Measurements from ENCODE around the gene PIRT.

Gene PIRT

DNA sequence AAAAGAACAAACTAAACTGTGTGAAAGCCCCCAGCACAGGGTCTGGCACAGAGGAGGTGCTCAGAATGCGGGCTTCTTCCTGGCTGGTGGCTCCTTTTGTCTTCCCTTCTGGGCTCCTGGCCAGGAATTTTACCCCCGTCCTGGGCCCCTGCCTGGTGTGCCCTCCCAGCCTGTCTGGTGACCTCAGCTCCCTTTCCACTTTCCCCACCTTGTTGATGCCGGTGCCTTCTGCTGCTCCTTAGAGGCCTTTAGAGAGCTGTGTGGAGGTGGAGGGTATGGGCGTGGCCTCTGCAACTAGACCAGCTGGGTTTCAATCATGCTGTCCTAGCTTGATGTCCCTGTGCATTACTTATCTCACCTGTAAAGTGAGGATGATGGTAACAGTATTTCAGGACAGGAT lies 16.8 kb downstream of the PIRT start:
- no peak for DNase-seq

DNA sequence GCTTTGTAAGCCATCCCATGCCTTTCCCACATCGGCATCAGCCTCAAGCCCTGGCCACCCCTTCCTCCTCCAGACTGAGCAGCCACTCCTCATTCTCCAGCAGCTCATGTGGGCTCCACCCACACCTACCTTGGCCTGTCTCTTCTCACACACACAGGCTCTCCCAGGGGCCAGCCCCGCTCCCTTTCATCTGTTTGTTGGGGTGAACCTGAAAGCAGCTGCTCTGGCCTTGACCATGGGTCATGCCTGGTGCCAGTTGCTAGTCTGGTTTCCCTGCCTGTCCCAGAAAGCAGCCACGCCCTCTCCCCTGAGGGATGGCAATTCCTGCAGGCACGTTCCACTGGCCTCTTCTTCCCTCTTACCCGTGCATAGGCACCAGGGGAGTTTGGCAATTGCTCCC lies 22.6 kb downstream of the PIRT start:
- DNase-seq: no peak

DNA sequence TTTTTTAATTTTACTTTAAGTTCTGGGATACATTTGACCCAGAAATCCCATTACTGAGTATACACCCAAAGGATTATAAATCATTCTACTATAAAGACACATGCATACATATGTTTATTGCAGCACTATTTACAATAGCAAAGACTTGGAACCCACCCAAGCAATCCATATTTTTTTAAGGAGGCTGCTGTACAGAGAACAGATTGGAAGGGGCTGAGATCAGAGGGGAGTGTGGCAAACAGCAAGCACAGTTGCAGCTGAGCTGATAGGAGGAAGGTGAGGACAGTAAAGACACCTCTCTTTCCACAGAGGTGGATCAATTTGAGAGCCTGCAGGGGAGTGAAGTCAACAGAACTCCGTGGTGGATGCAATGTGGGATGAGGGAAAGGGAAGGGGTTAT lies 23.8 kb downstream of the PIRT start:
- DNase-seq: no peak

- no peak for DNase-seq
These were observed 25.2 kb downstream of the PIRT start for GRCh38 chr17:10812674-10813073.

DNA sequence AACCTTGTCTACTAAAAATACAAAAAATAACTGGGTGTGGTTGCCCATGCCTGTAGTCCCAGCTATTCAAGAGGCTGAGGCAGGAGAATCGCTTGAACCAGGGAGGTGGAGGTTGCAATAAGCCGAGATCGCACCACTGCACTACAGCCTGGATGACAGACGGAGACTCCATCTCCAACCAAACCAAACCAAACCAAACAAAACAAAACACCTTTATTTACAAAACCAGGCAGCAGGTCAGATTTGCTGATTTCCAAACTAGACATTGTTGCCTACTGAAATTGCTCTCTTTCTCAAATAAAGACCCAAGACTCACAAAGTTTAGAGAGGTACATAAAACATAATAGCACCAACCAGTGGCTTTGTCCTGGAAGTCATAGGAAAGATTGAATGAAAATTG lies 28.3 kb downstream of the PIRT start:
- DNase-seq: no peak

DNA sequence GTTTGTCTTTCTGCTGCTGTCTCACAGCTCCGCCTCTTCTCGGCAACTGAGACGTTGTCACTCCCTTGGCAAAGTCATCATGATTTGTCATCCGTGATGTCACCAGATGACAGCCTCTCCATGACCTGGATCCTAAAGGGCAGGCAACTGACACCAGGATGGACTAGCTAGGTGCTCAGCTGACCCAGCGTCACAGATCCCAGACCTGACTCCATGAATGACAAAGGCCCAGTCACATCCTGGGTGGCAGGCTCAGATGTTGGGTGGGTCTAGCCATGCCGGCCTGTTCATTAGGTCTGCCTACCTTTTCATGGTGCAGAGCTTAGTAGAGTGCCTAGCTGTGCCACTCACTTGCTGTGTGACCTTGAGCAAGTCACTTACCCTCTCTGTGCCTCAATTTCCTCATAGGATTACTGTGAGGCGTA lies 30.2 kb downstream of the PIRT start:
- DNase-seq: no peak

DNA sequence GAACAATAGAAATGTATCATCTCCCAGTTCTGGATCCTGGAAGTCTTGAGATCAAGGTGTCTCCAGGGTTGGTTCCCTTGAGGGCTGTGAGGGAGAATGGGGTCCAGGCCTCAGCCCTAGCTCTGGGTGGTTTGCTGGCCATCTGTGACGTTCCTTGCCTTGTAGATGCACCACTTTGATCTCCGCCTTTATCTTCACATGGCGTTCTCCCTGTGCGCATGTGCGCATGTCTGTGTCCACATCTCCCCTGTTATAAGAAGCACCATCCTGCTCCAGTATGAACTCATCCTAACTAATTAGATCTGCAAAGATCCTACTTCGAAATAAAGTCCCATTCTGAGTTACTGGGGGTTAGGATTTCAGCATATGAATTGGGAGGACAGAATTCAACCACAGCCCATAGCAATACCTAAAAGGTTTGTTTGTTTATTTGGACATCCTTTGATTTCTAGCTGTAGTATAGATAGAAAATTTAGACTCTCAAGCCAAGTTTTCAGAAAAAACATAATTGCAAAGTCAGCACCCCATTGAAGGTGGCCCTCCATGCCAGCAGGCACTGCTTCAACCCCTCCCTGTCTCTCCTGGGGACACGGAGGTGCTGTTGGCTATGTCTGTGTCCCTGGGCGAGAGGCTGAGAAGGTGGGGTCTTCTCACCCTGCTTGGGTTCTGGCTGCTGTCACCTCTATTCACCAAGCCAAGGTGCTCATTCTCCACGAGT lies 31.2 kb downstream of the PIRT start:
- DNase-seq: no peak

GRCh38 chr17:10805911-10806310 lies 32.0 kb downstream of the PIRT start:
- DNase-seq: no peak

DNA sequence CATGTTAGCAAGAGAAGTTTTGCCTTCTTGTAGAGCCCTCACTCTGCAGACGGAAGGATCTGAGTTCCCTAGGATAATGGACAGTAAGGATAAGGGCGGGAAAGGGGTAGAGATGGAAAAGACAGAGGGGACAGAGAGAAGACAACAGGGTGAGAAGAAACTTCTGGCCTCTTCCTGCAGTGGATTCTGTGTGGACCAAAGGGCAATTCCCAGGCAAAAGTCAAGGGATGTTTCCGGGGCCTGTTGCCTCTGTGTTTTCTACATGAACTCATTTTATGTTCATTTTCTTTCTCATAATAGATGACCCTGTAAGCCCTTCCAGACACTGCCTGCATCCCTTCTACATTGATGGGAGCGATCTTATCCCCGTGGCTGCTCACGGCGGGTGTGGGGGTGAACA lies 33.3 kb downstream of the PIRT start:
- DNase-seq: no peak

DNA sequence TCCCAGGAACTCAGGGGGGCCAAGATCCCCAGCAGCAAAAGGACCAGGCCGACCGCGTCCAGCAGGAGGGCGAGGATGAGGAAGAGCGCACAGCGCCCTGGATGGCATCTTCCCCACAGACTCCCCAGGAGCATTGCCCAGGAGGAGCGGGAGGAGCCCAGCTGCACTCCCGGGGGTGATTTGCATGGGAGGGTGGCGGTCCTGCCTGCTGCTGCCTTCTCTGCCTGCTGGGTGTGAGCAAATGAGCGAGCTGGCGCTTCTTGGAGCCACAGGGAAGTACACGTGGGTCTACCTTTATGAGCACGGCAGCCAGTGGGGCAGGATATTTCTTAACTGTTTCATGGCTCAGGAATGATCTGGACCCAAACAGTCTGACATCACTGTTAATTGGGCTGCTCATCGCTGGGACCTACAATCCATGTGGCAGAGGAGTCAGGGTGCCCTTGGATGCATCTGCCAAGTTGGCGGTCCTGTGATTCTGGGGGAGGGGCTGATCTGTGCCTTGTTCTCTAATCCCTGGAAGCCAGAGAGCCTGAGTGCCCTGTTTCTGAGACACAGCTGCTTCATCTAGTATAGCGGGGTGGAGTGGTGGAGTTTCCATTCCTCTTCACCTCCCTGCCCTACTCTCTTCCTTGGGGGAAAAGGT lies 33.9 kb downstream of the PIRT start, which contains the start of gene TMEM238L:
TMEM238L (minus strand) TSS at position 270 of the 646 bp plus-strand sequence; CDS start at position 134, 136 bp downstream.
- DNase-seq: no peak

DNA sequence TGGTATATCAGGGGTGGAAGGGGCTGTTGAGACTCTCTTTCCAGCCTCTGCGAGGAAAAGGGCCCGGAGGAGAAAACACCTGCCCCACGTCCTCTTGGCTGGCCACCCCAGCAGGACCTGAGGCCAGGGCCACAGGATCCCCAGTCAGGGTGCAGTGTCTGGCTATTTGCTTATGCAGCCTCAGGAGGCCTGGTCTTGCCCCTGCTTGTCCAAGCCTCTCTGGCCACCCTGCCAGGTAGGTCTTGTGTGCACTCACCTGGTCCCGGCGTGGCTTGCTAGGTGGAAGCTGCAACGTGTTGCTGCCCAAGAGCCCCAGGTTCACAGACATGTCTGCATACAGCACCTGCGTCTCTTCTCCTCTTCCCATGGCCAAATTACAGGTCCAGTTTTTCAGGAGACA lies 34.5 kb downstream of the PIRT start:
- no peak for DNase-seq

- DNase-seq: no peak
These were observed 35.2 kb downstream of the PIRT start for GRCh38 chr17:10802496-10803284.

DNA sequence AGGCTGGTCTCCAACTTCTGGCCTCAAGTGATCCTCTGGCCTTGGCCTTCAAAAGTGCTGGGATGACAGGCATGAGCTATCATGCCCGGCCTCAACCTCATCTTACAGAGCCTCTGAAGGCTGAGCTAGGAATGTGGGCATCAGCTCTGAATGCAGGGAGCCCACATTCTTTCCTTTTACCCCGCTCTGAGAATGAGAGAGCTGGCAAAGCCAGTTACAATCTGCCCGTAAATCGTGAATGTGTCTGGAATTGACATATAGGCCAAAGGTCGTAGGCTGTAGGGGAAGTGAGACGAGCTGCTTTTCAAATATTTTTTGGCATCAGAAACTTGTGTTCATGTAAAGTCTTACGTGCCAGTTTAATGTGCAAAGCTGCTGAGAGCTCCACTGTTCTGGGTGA lies 38.5 kb downstream of the PIRT start:
- no peak for DNase-seq

GRCh38 chr17:10798910-10799309 lies 39.0 kb downstream of the PIRT start:
- no peak for DNase-seq

DNA sequence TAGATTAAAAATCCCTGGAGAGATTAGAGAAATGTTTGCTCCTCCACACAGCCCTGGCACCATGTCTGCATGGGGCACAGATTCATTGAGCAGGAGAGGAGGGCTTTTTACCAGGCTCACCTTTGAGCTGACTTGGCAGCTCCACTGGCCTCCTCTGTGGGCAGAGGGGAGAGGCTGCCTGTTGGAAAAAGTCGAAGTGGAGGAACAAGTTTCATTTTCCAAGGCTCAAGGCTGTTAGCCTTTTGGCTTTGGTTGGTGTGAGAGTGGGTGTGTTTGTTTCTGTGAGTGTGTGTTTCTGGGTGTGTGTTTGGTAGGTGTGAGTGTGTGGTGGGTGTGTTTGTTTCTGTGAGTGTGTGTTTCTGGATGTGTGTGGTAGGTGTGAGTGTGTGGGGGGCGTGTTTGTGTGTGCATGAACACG lies 39.5 kb downstream of the PIRT start:
- no peak for DNase-seq

- no peak for DNase-seq
These were observed 40.2 kb downstream of the PIRT start for GRCh38 chr17:10797476-10798328.

DNA sequence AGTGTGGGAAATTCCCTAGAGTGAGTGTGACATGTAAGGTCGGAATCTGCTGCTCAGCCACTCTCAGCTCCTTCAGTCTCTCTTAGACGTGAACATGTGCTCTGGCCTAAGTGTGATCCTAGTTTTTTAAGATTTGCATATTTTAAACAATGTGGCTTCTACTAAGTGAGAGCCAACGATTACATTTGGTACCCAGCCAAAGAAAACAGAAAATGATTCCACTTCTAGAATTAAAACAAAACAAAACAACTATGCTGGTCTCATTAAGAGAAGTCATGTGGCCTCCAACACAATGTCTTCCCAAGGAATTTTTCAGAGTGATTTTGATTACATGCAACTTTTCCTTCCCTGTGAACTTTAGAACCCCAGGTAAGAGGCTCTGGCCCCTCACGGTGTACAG lies 44.1 kb downstream of the PIRT start:
- no peak for DNase-seq

GRCh38 chr17:10793256-10793655 lies 44.6 kb downstream of the PIRT start:
- no peak for DNase-seq

- DNase-seq: peak in 1 of 5 donors; percentile 1
These were observed 45.7 kb downstream of the PIRT start for GRCh38 chr17:10792151-10792550.

GRCh38 chr17:10790491-10791401 lies 47.1 kb downstream of the PIRT start:
- DNase-seq: no peak

GRCh38 chr17:10789694-10790271 lies 48.1 kb downstream of the PIRT start:
- DNase-seq: no peak
